DMS79 treated with DMSO at 0.1 percent for 48 hours (cell line): ENCODE data around the gene MYO1G.

ENCODE experiments used
- DNase-seq: peaks from one replicate; lab custom pipeline; 2025; lab: John Stamatoyannopoulos, UW

The MYO1G gene

DNA sequence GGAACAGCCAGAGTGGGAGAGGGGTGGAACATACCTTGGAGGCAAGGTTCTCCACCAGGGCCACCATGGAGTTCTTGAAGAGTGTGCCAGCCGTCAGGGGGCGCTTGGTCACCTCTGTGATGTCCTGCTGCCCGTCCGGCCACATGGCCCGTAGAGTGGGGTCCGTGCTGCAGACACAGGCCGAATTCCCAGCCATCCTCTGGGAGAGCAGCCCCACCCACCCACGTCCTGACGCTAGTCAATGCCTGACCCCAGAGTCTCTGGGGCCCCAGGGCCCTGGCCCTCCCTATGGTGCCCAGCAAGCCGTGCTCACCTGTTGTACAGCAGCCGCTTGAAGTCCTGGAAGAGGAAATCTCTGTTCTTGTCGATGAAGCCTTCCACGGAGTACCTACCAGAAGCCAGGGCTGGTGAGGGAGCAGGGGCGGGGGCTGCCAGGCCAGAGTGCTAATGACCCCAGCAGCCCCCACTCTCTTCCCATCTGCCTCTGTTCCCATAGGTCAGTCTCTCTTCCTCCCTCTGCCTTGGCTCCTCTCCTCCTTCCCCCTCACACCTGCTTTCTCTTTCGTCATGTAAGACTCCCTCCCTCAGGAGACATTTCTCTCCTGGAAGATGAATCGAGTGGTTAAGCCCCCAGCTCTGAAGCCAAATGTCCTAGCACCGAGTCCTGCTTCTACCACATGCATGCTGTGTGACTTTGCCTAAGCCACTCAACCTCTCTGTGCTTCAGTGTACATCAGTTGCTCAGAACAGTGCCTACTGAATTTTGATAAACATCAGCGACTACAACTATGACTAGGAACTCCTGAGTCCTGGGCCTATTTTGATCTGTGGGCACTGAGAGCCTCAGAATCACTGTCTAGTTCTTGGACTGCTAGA, 11.0 kb downstream of the MYO1G start:
- DNase-seq, result no peak

DNA sequence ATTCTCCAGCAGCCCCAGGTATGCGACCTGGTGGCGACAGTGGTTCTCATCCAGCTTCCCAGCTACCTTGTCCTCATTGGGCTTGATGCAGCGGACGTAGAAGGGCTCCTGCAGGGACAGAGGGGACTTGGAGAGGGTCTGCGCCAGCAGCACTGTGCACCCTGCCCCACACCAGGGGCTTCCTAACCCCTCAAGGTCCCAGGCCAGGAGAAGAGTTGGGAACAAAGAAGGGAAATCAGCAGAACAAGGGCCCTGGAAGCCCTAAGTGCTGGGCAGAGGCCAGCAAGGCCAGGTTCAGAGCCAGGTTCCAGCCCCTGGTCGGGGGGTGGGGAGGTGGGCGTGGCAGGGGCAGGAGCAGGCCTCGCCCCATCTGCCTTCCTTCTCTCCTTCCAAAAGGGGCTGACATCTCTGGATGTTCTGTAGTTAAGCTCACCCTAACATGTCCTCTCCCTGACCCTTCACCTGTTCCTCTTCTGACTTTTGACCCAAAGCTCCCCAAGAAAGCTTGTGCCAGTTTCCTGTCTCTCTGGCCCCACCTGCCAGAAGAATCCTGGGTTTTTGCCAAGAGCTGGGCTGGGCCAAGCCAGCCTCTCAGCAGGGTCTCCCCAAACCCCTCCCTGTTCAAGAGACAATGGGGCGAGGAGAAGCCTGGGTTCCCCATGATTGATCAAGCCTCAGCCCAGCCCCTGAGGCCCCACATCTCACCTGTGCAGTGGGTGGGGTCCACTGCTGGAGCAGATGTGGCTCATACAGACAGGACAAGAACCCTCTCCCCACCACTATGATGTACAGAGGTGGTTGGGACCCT, 11.9 kb downstream of the MYO1G start:
- DNase-seq, result peak; percentile 48

DNA sequence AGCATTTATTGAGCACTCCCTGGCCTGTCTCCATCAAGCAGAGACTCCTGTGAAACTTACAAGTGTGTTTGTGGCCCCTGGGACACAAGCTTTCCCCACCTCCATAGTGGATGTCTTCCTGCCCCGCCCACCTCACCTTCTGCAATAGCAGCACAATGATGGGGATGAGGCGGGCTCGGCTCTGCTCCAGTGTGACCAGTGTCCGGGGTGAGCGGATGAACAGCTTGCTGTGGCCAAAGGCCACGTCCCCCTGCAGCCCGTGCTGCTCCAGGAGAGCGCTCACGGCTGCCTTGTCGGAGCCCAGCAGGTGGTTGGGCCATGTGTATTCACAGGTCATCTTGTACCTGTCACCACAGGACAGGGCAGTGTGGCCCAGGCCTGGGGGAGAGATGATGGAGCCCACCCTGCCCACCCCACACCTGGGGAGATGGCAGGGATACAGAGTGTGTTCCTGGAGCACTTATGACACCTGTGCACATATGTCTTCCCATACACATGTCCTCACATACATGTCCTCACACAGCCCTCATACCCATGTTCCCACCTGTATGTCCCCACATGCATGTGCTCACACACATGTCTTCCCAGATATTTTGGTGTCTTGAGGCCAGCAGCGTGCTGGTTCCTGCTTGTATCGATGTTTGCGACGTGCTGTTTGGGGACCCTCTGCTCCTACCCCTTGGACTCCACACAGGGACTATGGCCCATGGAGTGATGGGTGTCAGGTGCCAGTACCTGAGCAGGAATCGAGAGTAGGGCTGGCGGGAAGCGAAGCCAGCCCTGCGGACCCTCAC, 12.7 kb downstream of the MYO1G start:
- no peak for DNase-seq

DNA sequence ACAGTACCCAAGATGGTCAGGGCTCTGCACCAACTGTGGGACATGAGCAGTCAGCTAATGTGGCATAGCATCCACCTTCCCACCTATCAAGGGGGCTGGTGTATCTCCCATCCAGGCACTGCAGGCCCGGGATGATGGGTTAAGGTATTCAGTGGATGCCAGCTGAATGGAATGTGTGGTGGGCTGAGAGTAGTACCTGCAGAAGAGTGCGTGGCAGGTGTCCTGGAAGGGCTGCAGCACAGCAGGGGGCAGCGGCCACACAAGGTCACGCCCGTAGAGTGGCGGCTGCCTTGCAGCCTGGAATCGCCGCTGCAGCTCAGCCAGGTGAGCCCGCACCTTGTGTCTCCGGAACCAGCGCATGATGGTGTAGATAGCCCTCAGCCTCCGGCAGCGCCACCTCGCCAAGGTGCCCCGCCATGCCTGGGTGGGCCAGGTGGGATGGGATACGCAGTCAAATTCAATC, 13.3 kb downstream of the MYO1G start:
- DNase-seq, result no peak

DNA sequence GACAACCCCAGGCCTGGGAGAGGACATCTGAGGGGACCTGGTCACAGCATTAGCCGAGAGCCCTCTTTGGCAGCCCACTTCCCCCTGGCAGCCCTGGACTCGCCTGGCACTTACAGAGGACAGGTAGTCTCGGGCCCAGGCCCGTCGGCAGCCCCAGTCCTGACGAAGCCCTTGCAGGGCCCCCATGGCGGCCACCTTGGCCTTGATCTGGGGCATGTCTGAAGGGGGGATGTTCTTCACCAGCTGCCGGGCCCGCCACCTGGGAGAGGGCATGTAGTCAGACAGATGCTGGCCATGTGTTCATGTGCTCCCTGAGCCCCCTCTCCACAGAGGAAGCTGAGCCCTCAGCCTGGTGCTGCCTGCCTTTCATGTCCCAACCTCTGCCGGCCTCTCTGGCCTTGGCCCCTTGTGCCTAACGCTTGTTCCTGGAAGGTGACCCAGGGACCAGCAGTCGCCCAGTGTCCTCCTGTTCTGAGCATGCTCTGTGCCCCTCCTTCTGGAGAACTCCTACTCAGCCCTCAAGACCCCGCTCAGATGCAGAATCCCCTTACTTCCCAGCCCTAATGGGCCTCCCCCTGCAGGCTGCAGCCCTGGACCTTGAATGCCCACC, 13.9 kb downstream of the MYO1G start:
- no peak for DNase-seq

DNA sequence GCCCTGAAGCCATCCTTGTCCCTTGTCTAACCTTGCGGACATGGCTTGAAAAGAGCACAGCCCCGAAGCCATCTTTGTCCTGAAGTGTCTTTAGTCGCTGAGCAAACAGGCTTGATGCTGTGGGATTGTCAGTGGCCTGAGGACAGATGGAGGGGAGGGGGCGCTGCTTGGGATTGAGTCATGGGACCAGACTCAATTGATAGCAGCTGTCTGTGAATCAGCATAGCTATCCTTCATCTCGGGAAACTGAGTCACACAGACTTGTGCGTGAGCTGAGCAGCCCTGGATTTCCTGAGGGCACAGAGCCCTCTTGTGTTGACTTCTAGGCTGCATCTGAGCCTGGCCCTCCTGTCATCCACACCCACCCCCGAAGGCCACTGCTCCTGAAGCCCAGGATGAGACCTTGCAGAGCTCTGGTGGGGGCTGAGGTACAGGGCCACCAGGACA, 14.4 kb downstream of the MYO1G start:
- DNase-seq, result no peak

DNA sequence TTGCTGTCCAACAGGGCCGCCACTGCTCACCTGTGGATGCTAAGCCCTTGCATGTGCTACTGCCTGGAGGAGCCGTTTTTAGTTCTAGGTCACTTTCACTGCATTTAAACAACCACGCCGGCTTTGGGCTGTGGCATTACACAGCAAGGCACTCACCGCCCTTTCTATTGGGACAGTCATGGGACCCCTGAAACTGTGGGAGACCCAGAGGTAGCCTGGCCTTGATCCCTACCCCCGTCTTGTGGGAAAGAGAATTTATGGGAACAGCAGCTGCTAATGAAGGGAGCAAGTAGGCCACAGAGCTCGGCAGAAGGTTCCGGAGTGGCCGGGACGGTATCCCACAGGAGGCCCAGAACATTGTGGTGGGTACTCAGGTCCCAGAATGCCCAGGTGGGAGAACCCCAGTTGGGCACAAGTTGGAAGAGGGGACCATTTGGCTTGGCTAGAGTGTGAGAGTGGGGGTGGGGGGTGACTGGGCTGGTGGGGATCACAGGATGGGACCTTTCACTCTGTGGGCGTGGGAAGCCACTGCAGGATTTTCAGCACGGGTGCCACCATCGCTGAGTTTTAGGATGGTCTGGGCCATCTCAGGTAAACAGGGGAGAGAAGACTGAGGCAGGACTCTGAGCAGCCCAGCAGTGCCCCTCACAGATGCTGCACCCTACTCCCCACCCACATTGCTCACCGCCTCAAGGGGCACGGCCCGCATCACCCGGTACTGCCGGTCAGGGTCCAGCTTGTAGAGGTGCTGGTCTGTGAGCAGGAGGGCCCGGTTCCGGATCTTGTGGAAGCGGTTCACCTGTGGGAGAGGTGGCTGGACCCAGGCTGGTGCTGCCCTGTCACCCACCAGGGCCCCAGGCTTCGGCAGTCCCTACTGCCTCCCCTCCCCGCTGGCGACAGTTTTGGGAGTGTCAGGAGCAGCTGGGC, 15.2 kb downstream of the MYO1G start:
- DNase-seq, result no peak

DNA sequence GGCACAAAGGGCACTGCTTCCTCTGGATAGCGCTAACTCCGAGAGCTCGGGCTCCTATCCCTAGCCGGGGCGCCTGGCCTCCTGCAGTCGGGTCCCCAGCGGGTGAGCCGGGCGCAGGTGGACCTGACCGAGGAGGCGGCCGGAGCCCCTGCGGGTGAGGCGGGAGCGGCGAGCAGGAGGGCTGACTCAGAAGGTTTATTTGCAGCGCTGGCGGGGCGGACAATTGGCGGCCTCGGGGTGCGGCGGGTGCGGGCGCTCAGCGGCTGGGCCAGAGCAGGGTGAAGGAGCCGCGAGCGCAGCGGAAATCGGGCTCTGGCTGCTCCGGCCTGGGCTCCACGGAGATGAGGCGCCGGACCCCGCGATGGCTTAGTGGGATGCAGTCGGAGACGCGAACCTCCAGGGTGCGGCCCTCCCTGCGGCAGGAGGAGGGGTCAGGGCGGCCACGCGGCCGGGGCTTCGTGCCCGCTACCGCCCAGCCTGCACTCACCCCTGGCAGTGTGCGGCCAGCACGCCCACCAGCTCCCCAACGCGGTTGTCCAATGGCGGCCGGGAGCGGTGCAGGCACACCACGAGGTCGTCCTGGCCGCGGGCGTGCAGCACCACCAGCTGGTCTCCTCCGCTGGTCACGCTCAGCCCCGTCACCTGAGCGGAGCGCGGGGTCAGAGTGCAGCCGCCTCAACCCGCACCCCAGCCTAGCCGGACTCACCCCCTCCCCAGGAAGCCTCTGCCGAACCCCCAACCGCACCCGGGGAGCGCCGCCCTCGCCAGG, 16.1 kb downstream of the MYO1G start:
- no peak for DNase-seq

DNA sequence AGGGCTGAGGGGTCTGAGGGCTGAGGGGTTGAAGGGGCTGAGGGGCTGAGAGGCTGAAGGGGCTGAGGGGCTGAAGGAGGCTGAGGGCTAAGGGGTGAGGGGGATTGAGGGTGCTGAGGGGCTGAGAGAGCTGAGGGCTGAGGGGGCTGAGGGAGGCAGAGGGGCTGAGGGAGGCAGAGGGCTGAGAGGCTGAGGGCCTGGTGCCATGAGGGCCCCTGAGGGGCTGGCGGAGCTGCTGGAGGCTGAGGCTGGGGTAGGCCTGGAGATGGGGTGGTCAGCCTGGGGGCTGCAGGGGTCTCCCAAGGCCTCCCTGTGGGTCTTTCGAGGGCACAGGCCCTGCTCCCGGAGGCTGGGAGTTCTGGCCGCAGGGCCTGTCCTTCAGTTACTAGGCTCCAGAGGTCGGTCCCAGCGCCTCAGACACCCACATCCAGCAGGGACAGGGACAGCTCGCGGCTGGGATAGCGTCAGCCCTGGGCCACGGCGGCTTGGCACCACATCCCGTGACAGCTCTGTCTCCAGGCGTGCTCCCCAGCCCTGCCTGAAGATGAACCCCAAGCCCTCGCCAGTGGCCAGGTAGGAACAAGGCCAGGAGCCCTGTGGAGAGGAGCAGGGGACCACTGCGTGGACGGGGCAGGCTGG, 16.9 kb downstream of the MYO1G start:
- no peak for DNase-seq

DNA sequence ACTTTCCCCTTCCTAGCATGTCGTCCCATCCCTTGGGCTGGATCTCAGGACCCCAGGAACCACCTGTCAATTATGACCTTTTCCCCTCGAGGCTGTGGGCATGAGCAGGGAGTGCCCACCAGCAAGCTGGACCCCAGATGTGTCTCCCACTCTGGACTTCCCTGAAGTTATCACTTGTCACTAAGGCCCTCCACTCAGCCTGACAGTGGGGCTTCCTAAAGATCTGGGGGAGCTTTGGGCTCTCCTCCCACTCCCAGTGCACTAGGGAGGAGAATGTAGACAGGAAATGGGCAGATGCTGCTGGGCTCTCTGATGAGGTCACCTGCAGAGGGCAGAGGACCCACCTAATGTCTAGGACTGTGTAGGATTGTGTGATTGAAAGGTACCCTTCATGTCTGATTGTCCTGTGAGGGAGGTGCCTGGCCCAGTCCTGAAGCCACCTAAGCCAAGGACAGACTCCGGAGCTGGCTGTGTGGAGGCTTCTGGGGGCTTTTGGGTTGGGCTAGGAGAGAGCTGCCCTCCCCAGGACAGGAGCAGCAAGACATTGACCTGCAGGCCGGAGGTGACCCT, 18.7 kb downstream of the MYO1G start:
- no peak for DNase-seq

DNA sequence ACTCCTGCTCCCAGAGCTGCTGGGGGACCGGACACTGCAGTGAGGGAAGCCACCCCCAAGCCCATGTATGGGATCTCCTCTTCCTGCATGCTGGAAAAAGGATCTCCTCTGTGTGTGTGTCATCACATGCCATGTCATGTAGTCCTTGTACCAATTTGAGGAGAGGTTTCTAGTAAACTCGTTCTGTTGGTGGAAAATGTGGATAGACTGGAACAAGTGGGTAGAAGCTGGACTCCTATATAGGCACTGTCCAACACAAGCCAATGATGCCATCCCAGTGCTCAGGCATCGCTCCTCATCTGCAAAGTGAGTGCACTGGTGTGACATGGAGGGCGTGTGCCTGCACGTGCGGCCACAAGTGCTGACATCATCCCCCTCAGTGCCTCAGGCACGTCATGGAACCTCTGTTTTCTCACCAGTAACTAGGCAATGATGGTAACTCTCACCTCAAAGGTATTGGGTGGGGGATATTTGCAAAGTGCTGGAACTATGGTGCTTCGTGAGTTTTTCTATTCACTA, 19.3 kb downstream of the MYO1G start:
- DNase-seq, result no peak

DNA sequence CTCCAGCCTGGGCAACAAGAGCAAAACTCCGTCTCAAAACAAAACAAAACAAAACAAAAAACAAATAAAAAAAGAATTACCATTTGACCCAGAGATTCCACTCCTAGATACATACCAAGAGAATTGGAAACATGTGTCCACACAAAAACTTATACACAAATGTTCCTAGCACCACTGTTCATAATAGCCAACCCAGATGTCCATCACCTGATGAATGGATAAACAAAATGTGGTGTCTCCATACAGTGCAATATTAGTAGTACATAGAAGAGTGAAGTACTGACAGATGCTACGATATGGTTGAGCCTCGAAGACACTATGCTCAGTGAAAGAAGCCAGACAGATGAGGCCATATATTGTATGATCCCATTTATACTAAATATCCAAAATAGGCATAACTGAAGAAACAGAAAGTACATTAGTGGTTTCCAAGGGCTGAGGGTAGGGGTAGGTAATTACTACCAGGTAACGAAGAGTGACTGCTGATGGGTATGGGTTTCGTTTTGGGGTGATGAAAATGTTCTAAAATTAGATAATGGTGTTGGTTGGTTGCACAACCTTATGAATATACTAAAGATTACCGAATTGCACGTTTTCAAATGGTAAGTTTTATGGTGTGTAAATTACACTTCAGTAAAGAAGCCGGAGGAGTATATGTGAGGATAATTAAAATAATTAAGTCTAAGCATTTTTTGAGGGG, 20.0 kb downstream of the MYO1G start:
- no peak for DNase-seq

DNA sequence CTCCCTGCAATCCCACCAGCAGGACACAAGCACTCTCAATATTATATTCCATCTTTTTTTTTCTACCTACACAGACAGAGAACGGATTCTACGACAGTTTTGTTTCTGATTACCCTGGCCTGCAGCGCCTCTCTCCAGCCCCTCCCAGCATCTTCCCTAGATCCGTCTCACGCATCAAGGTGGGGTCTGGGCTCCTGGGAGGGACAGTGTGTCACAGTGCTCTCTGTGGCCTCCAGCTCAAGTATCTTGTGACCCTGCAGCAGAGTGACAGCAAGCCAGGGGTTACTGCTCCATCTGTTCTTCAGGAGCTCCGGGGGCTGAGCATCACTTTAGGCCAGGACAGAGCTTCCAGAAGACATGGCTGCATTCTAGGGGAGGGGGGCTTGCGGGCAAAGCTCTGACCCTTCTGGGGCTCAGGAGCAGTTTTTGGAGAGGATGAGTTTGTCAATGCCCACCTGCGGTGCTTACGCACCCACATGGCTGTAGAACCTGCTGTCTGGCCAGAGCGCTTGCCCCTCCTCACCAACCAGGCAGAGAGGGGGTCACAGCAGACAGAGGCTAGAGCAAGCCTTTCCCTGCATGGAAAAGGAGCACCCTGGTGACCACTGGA, 22.6 kb downstream of the MYO1G start:
- no peak for DNase-seq

DNA sequence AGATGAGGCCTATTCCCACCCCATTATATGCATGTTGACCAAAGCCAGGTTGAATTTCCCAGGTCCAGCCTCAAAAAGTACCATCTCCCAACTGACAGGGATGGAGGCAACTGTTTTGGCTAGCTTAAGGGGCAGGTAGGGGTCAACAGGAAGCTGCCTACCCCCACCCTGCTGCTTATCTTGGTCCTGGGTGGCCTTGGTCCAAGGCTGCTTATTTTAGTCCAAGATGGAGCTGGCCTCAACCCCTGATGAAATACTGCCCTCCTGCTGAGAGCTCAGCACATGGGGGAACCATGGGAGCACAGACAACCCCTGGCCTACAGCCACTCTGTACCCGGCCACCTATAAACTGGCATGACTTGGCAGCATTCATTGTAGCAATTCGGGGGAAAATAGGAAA, 23.1 kb downstream of the MYO1G start:
- no peak for DNase-seq

DNA sequence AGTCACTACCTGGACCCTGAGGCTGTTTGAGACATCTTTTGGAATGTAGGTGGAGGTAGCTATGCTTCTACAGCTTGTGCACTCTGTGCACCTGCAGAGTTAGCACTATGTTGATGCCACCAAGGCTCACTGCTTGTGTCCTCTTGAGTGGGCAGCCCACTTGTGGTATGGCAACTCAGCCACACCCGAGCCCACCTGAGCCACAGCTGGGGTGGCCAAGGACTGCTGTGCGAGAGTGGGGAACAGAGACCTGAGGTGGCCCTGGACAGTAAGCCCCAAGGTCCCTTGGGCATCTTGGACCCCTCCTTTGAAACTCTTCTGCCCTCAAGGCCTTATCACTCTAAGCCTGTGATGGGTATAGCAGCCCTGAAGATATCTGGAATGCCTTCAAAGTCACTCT, 25.7 kb downstream of the MYO1G start:
- no peak for DNase-seq

DNA sequence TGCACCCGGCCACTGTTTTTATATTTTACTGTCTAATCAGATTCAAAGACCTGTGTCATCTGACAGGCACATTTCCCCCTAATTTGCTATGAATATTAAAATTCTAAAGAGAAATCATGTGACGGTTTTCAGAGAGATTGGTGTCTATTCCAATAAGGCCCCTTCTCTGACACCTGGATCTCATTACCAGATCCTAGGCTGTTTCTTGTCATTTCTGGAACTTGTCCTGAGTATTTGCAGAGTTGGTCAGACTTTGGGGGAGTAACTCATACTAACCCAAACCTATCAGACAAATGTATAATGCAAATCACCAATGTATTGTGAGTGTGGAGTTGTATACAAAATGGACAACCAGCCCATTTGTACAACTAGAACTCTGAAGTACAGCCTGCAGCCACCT, 29.5 kb downstream of the MYO1G start:
- no peak for DNase-seq

DNA sequence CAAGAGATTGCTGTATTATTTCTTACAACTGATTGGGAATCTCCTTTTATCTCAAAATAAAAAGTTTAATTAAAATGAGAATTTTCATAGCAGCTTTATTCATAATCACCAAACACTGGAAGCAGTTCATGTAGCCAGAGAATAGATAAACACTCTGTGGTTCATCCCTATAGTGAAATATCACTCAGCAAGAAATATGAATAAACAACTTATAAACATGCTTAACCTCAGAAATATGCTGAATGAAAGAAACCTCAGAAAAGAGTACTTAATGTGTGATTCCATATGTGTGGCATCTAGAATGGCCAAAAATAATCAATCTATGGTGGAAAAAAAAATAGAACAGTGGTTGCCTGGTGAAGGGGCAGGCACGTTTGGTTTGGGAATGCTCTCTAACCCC, 33.3 kb downstream of the MYO1G start:
- no peak for DNase-seq

DNA sequence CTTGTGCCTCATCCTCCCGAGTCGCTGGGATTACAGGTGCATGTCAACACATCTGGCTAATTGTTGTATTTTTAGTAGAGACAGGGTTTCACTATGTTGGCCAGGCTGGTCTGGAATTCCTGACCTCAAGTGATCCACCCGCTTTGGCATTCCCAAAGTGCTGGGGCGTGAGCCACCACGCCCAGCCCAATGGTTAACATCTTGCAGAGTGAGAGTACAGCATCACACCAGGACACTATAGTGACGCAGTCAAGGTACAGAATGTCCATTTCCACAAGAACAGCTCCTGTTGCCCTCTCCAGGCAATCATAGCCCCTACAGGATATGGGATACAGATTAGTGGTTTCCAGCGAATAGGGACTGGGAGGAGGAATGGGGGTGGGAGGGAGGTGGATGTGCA, 34.0 kb downstream of the MYO1G start:
- no peak for DNase-seq
